Type B pancreatic cell (in vitro differentiated cells): ENCODE data around the gene SLC22A23. TPM values are rescaled to one million over a fixed set of nuclear protein-coding genes. Genes with fewer than 3 reads are reported as not detected.

Experiments used
- DNase-seq: peaks from one replicate; pipeline ENCODE4 v3.0.0; 2021; ENCODE audit warnings: mixed read lengths; ENCODE audit not compliant: unreplicated experiment; ENCODE audit errors: extremely low spot score
- H3K27ac Mint-ChIP-seq: 2 replicates; pipeline ENCODE4 v1.8.0; 2021; ENCODE audit warnings: mild to moderate bottlenecking, mixed read lengths
- H3K27me3 Mint-ChIP-seq: 2 replicates; pipeline ENCODE4 v1.8.0; 2021; ENCODE audit warnings: mixed read lengths
- H3K36me3 Mint-ChIP-seq: 2 replicates; pipeline ENCODE4 v1.8.0; 2021; ENCODE audit warnings: mixed read lengths
- H3K4me1 Mint-ChIP-seq: one replicate; pipeline ENCODE4 v1.8.0; 2021; ENCODE audit warnings: mixed read lengths; ENCODE audit not compliant: unreplicated experiment
- H3K4me3 Mint-ChIP-seq: 2 replicates; pipeline ENCODE4 v1.8.0; 2021; ENCODE audit warnings: mild to moderate bottlenecking, mixed read lengths
- H3K9me3 Mint-ChIP-seq: 2 replicates; pipeline ENCODE4 v1.8.0; 2021; ENCODE audit warnings: mixed read lengths
- total RNA-seq: library from RNA; stranded (reverse); gene quantifications from 2 replicates; pipeline ENCODE4 v1.2.1, GENCODE V29; 2021; ENCODE audit warnings: low replicate concordance
- TF ChIP-seq, protein P1 (sequence below): fragments of 200-600 bp; sonication (generic); conservative IDR thresholded peaks from 2 replicates; pipeline ENCODE4 v1.5.0; 2021; ENCODE audit warnings: antibody characterized with exemption, mild to moderate bottlenecking

Gene SLC22A23
- total RNA-seq, 1 donor from 2014 or later: 36.6 TPM

DNA sequence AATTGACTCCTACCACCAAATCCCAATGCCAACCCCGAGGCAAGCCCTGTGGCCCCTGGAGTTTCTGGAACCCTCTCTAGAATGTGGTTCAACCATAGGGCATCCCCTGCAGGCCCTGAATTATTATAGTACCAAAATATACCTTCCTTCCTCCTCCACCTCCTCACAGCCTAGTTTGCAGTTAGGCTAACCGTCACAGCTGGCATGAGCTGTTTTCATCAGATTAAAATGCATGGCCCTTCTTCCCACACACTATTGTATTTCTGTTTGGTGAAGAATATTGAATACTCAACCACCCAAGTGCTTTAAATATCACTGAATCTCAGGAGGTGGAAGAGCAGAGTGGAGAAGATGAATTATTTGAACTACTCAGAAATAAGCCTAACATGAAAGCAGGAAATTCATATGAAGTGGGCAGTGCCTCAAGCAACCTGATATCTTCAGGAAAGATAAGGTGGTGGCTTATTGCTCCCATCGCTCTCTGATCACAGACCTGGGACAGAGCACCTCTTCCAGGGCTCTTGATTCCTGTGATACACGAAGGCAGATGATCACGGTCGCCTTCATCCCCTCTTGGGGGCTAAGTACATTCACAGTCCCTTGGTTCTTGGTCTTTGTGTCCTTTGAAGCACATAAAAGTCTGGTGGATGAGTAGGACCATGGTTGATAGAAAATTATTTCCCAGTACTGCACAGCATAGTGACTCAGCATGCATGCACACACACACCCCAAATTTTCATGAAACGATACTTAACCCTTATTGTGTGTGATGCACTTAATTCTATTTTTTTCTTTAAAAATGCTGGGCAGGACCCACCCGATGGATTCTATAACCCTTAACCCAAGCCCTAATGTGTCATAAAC is 107.2 kb downstream of the SLC22A23 start:
- peak overlapping the region; percentile 1 for H3K27ac Mint-ChIP-seq
- peaks cover 9% of the 10 kb centered on the region for H3K36me3 Mint-ChIP-seq
- no peaks in the 10 kb centered on the region for H3K9me3 Mint-ChIP-seq
- no peak for DNase-seq
- H3K27me3 Mint-ChIP-seq: no peaks in the 10 kb centered on the region
- peak overlapping the region; percentile 14 for H3K4me3 Mint-ChIP-seq
- peaks cover 86% of the 10 kb centered on the region for H3K4me1 Mint-ChIP-seq
- TF ChIP-seq, protein P1, sequence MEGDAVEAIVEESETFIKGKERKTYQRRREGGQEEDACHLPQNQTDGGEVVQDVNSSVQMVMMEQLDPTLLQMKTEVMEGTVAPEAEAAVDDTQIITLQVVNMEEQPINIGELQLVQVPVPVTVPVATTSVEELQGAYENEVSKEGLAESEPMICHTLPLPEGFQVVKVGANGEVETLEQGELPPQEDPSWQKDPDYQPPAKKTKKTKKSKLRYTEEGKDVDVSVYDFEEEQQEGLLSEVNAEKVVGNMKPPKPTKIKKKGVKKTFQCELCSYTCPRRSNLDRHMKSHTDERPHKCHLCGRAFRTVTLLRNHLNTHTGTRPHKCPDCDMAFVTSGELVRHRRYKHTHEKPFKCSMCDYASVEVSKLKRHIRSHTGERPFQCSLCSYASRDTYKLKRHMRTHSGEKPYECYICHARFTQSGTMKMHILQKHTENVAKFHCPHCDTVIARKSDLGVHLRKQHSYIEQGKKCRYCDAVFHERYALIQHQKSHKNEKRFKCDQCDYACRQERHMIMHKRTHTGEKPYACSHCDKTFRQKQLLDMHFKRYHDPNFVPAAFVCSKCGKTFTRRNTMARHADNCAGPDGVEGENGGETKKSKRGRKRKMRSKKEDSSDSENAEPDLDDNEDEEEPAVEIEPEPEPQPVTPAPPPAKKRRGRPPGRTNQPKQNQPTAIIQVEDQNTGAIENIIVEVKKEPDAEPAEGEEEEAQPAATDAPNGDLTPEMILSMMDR: no peak

DNA sequence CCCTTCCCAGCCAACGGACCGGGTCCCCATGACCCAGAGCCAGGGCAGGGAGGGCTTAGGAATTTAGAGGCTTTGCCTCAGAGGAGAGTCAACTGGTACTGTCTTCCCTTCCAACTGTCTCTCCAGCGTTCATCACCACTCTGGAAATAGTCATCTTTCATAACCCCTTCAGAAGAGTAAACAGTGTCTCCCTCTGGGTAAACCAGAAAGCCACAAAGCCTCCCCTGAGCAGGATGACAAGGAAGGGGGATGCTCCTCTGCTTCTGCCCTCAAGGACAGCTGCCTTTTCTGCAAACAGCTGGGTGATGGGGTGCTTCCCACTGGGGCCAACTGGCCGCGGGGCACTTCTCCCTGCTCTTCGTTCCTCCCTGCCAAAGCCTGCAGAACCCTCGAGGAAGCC is 108.0 kb downstream of the SLC22A23 start:
- no peaks in the 10 kb centered on the region for H3K27me3 Mint-ChIP-seq

DNA sequence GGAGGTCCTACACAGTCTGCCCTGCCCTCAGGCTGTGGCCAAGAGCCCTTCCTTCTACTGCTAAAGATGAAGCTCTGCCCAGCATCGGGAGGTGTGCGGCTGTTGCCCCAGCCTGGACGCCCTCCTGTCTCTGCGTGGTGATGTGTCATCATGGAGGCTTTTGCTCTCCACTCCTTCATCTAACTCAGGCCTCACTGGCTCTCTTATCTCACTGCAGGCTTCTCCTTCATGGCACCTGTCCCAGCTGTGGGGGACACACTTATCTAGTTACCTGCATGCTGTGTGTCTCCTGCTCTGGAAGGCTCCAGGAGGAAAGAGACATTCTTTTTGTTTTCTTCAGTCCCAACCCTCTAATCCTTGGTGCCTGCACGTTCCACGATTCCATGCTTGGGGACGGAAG is 109.0 kb downstream of the SLC22A23 start:
- TF ChIP-seq, protein P1: no peak
- Mint-ChIP-seq H3K4me3 (no peak overlapping the region), H3K9me3 (no peaks in the 10 kb centered on the region), H3K27me3 (no peaks in the 10 kb centered on the region), H3K27ac (no peak overlapping the region), H3K4me1 (peaks cover 82% of the 10 kb centered on the region), H3K36me3 (peaks cover 9% of the 10 kb centered on the region)
- no peak for DNase-seq

More for the DNA sequence above, 108.0 kb downstream of the SLC22A23 start:
- no peak for DNase-seq
- Mint-ChIP-seq H3K9me3 (no peaks in the 10 kb centered on the region), H3K36me3 (peaks cover 9% of the 10 kb centered on the region), H3K27ac (peak overlapping the region; percentile 1), H3K4me3 (no peak overlapping the region), H3K4me1 (peaks cover 81% of the 10 kb centered on the region)
- TF ChIP-seq, protein P1: no peak

DNA sequence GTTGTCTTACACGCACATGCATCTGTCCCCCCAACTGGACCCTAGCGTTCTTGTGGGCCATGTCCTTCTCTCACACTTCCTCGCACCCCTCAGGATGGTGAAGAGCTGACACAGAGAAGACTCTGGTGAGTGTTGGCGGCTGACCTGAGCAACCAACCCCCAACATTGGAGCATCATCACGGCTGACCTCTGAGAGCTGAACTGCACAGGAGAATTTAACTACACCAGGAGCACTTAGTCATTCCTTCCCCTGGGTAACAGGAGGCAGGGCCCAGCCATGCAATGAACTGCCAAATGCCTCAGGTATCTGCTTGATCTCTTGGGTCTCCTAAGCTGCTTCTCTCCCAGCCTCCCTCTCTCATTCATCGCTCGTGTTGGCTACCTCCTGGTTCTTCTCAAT is 109.6 kb downstream of the SLC22A23 start:
- H3K4me3 Mint-ChIP-seq: no peak overlapping the region
- no peaks in the 10 kb centered on the region for H3K27me3 Mint-ChIP-seq

DNA sequence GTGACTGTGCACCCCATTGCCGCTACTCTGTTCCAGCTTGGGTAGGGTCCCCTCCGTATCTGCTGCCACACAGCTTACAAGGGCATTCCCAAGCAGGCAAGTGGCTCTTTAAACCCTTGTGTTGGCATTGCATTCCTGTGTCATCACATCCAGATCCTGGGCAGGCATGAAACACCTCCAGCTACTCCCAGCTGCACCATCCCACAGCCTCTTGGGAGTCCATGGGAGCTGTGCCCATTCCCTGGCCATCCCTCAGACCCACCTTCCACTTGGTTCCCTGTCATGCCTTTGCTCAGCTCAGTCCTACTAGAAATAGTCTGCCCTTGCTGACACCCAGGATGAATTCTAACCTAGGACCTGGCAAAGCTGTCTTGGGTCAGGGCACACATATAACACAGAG is 110.4 kb downstream of the SLC22A23 start:
- TF ChIP-seq, protein P1: no peak
- no peak for DNase-seq
- Mint-ChIP-seq H3K27ac (no peak overlapping the region), H3K9me3 (no peaks in the 10 kb centered on the region), H3K4me1 (peaks cover 81% of the 10 kb centered on the region), H3K27me3 (no peaks in the 10 kb centered on the region), H3K4me3 (no peak overlapping the region), H3K36me3 (peaks cover 9% of the 10 kb centered on the region)

More for the DNA sequence above, 109.6 kb downstream of the SLC22A23 start:
- H3K4me1 Mint-ChIP-seq: peaks cover 82% of the 10 kb centered on the region
- peaks cover 9% of the 10 kb centered on the region for H3K36me3 Mint-ChIP-seq
- no peak overlapping the region for H3K27ac Mint-ChIP-seq
- TF ChIP-seq, protein P1: no peak
- H3K9me3 Mint-ChIP-seq: no peaks in the 10 kb centered on the region
- DNase-seq: no peak
